ENCODE data around the gene EMILIN3. TPM values are rescaled to one million over a fixed set of nuclear protein-coding genes. Genes with fewer than 3 reads are reported as not detected.

EMILIN3 gene
- total and polyA plus RNA-seq, 2 donors (not counting 3 experiments of a cell fraction or from before 2014, with no cell fraction given) = 0.15 TPM; not detected in 1

DNA sequence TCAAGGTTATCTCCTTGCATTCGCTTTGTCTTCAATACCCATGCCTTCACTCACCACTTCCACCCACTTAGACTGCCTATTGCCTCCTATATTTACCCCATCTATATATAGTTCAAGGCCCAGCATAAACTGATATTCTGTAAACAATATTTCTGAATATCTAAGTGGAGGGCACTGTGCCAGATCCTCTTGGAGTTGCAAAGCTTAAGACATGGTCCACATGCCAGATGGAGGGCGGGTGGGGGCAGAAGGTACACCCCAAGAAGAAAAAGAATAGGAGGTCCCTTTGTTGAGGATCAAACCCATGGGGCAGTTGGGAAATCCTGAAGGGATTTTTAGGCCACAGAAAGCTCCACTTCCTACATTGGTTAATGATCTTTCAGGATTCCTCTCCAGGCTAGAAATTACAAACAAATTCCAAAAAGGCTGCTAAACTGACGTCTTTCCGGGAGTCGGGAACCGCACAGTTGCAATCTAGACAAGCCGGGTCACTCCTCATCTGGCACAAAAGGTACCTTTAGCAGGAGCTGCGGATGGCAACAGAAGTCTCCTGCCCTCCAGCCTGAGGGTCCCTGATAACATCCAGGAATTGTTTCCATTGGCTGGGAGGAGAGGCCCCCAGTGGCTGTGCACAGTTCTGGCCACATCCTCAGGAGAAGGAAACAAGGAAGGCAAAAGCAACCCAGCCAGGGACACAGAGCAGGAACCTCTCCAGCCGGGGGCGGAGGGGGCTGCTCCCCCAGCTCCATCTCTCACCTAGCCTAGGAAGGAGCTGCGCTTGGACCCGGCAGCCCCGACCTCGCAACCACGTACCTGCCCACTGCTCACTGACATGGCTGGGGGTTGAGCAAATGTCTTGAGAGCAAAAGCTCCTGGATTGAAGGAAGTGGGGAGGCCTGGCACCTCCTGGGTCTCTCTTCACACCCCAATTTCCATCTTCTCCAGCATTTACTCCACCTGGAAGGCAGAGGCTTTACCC is 31.9 kb downstream of the EMILIN3 start:
- intact Hi-C loops (cut with micrococcal nuclease) (no loop called here), dilution Hi-C loops (cut with MboI; ENCODE audit: extremely low pct_ligation_motif_present, low sequenced_read_pairs) (no loop called here)
- no peak overlapping the region for H3K4me3 ChIP-seq (replicated peaks in 1 of 3; ENCODE audit: insufficient read depth in 1 of 3, low read depth in 1 of 3, low read length in 3 of 3)
- no peaks in the 10 kb centered on the region for H3K79me2 ChIP-seq (ENCODE audit: control insufficient read depth, insufficient read depth, low read length)
- H3K27ac ChIP-seq (ENCODE audit: insufficient read depth, low read depth, low read length) = no peak overlapping the region
- no peak overlapping the region for H3K4me2 ChIP-seq (ENCODE audit: insufficient read depth, low read length)
- peak overlapping the region; percentile 83 for H2AFZ ChIP-seq (ENCODE audit: low read depth, low read length)
- peaks cover 20% of the 10 kb centered on the region for H3K4me1 ChIP-seq (ENCODE audit: control insufficient read depth, extremely low read depth, insufficient read depth, low read length)
- H3K9ac ChIP-seq (replicated peaks; ENCODE audit: extremely low read depth, insufficient read depth, low read length) = no peak overlapping the region
- ChIA-PET POLR2A (no interaction called here), CTCF (interaction anchor here (1.1 to 2.4 kb wide), 4 partner anchors 17 to 200 kb away, joined by 3 to 16 read pairs (median 4); partner anchors contain the start of gene ZHX3)
- no peaks in the 10 kb centered on the region for H3K9me1 ChIP-seq (replicated peaks; ENCODE audit: control insufficient read depth, extremely low read depth, insufficient read depth, low read length)
- H3K36me3 ChIP-seq (ENCODE audit: control insufficient read depth in 2 of 2, extremely low read depth in 1 of 2, insufficient read depth in 2 of 2, low read length in 2 of 2) = no peaks in the 10 kb centered on the region
- TF ChIP-seq, protein P1, sequence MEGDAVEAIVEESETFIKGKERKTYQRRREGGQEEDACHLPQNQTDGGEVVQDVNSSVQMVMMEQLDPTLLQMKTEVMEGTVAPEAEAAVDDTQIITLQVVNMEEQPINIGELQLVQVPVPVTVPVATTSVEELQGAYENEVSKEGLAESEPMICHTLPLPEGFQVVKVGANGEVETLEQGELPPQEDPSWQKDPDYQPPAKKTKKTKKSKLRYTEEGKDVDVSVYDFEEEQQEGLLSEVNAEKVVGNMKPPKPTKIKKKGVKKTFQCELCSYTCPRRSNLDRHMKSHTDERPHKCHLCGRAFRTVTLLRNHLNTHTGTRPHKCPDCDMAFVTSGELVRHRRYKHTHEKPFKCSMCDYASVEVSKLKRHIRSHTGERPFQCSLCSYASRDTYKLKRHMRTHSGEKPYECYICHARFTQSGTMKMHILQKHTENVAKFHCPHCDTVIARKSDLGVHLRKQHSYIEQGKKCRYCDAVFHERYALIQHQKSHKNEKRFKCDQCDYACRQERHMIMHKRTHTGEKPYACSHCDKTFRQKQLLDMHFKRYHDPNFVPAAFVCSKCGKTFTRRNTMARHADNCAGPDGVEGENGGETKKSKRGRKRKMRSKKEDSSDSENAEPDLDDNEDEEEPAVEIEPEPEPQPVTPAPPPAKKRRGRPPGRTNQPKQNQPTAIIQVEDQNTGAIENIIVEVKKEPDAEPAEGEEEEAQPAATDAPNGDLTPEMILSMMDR (IDR thresholded peaks at IDR 0.05; ENCODE audit: extremely low read depth in 1 of 2, insufficient read depth in 1 of 2, low read depth in 1 of 2, low read length in 2 of 2) = peak in 1 of 2 donors; percentile 10
- no peak for TF ChIP-seq JUN (IDR thresholded peaks at IDR 0.05; ENCODE audit: borderline replicate concordance, insufficient read depth, insufficient read length, low read depth)
- FAIRE-seq (peak; percentile 44), DNase-seq (ENCODE audit: low read depth, low spot score) (peak; percentile 56)
- H3K27me3 ChIP-seq (ENCODE audit: control insufficient read depth in 2 of 2, insufficient read depth in 2 of 2, low read length in 2 of 2) = no peaks in the 10 kb centered on the region
- no peaks in the 10 kb centered on the region for H4K20me1 ChIP-seq (replicated peaks; ENCODE audit: control insufficient read depth, extremely low read depth, insufficient read depth, low read length)
- BruUV-seq (replicated peaks) = no TSS peak
- H3K9me3 ChIP-seq (replicated peaks; ENCODE audit: control insufficient read depth, insufficient read depth, low read length) = no peaks in the 10 kb centered on the region

DNA sequence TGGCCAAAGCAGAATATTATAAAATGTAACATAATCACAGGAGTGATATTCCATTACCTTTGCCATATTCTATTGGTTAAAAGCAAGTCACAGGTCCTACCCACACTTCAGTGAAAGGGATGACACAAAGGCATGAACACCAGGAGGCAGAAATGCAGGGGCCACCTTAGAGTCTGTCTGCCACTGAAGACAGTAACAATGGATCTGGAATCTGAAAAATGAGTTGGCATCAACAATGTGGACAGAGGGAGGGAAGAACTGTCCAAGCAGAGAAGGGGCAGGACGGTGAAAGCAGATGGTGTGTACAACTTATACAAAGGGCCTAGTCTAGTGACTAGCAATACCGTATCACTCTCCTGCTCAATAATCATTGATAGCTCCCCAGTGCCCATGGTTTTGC is 32.6 kb downstream of the EMILIN3 start:
- Histone ChIP-seq H3K4me3 (replicated peaks in 1 of 3; ENCODE audit: insufficient read depth in 1 of 3, low read depth in 1 of 3, low read length in 3 of 3) (no peak overlapping the region), H2AFZ (ENCODE audit: low read depth, low read length) (no peak overlapping the region)
- no peak for FAIRE-seq

More for the DNA sequence above, 32.6 kb downstream of the EMILIN3 start:
- CTCF ChIA-PET = interaction anchor here (1.1 to 2.4 kb wide), 3 partner anchors 17 to 162 kb away, joined by 3 to 16 read pairs (median 4); partner anchors contain the start of gene ZHX3
- Histone ChIP-seq H3K27ac (ENCODE audit: insufficient read depth, low read depth, low read length) (no peak overlapping the region), H3K9me3 (replicated peaks; ENCODE audit: control insufficient read depth, insufficient read depth, low read length) (no peaks in the 10 kb centered on the region), H3K79me2 (ENCODE audit: control insufficient read depth, insufficient read depth, low read length) (no peaks in the 10 kb centered on the region), H3K36me3 (ENCODE audit: control insufficient read depth in 2 of 2, extremely low read depth in 1 of 2, insufficient read depth in 2 of 2, low read length in 2 of 2) (no peaks in the 10 kb centered on the region), H3K9ac (replicated peaks; ENCODE audit: extremely low read depth, insufficient read depth, low read length) (no peak overlapping the region), H3K4me1 (ENCODE audit: control insufficient read depth, extremely low read depth, insufficient read depth, low read length) (peaks cover 19% of the 10 kb centered on the region), H3K4me2 (ENCODE audit: insufficient read depth, low read length) (no peak overlapping the region), H3K9me1 (replicated peaks; ENCODE audit: control insufficient read depth, extremely low read depth, insufficient read depth, low read length) (no peaks in the 10 kb centered on the region), H3K27me3 (ENCODE audit: control insufficient read depth in 2 of 2, insufficient read depth in 2 of 2, low read length in 2 of 2) (no peaks in the 10 kb centered on the region), H4K20me1 (replicated peaks; ENCODE audit: control insufficient read depth, extremely low read depth, insufficient read depth, low read length) (no peaks in the 10 kb centered on the region)
- intact Hi-C loops (cut with micrococcal nuclease) = no loop called here
- dilution Hi-C loops (cut with MboI; ENCODE audit: extremely low pct_ligation_motif_present, low sequenced_read_pairs) = no loop called here
- no TSS peak for BruUV-seq (replicated peaks)
- POLR2A ChIA-PET = no interaction called here
- no peak for TF ChIP-seq EZH2 (IDR thresholded peaks at IDR 0.05; ENCODE audit: borderline replicate concordance, low read depth, low read length, severe bottlenecking)
- TF ChIP-seq GATA2 (IDR thresholded peaks at IDR 0.05; ENCODE audit: insufficient read depth, insufficient read length, low read depth, low read length) = no peak
- TF ChIP-seq FOS (IDR thresholded peaks at IDR 0.05; ENCODE audit: borderline replicate concordance, insufficient read depth, low read length) = no peak
- TF ChIP-seq, protein P2, sequence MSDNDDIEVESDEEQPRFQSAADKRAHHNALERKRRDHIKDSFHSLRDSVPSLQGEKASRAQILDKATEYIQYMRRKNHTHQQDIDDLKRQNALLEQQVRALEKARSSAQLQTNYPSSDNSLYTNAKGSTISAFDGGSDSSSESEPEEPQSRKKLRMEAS (IDR thresholded peaks at IDR 0.05; ENCODE audit: insufficient read depth, insufficient read length) = no peak
- TF ChIP-seq POLR2AphosphoS5 (IDR thresholded peaks at IDR 0.05; ENCODE audit: insufficient read depth, low read depth, low read length) = no peak
- no peak for DNase-seq (ENCODE audit: low read depth, low spot score)
